Kidney (tissue), 14 donors: ENCODE data around the gene GRID1. TPM values are rescaled to one million over a fixed set of nuclear protein-coding genes. Genes with fewer than 3 reads are reported as not detected.

Source experiments
- DNase-seq, 5 donors: peaks; one replicate each; pipeline ENCODE4 v3.0.0-alpha.2; 2013 to 2020
- FAIRE-seq: peaks from 2 replicates; lab custom pipeline; 2012; peaks lifted over from hg19 to GRCh38; lab: Jason Lieb, UNC
- H3K27ac ChIP-seq, 2 donors: one replicate each; pipeline ENCODE4 v1.7.0; 2013; ENCODE audit warnings: low read depth in 2 of 2, low read length in 2 of 2, inconsistent platforms in 1 of 2
- H3K27me3 ChIP-seq: one replicate; pipeline ENCODE4 v1.7.1; 2013; ENCODE audit warnings: low read length, inconsistent platforms; ENCODE audit not compliant: control insufficient read depth, insufficient read depth
- H3K36me3 ChIP-seq, 3 donors: one replicate each; pipeline versions ENCODE4 v1.7.0 to v1.7.1; 2013; ENCODE audit warnings: low read length in 3 of 3, control low read depth in 1 of 3, inconsistent platforms in 1 of 3; ENCODE audit not compliant: insufficient read depth in 3 of 3, control insufficient read depth in 2 of 3
- H3K4me1 ChIP-seq, 3 donors: one replicate each; pipeline versions ENCODE4 v1.7.0 to v1.7.1; 2013; ENCODE audit warnings: low read length in 3 of 3, inconsistent platforms in 1 of 3, low read depth in 1 of 3; ENCODE audit not compliant: control insufficient read depth in 2 of 3, insufficient read depth in 2 of 3
- H3K4me3 ChIP-seq, 3 donors: one replicate each; pipeline versions ENCODE4 v1.7.0 to v1.8.1; 2013; ENCODE audit warnings: low read length in 3 of 3, control low read depth in 1 of 3, inconsistent platforms in 1 of 3
- H3K9ac ChIP-seq, 3 donors: one replicate each; pipeline versions ENCODE4 v1.7.0 to v1.7.1; 2013; ENCODE audit warnings: low read length in 3 of 3, control low read depth in 1 of 3, inconsistent platforms in 1 of 3
- H3K9me3 ChIP-seq, 3 donors: one replicate each; pipeline versions ENCODE4 v1.7.0 to v1.7.1; 2013; ENCODE audit warnings: low read length in 3 of 3, control low read depth in 1 of 3, inconsistent platforms in 1 of 3; ENCODE audit not compliant: control insufficient read depth in 2 of 3, insufficient read depth in 1 of 3
- intact Hi-C: fragments of 100-400 bp; cut with DNase I; formaldehyde crosslinking; loops from one replicate; pipeline ENCODE4 v1.11.1; 2022
- polyA plus RNA-seq: library from polyadenylated mRNA; stranded (reverse); fragments of 350-450 nt; fragmentation: Illumina TruSeq; extraction: RNeasy Lipid Tissue Mini Kit (QIAGEN cat#74804); gene quantifications from one replicate; pipeline ENCODE4 v1.2.3, GENCODE V29; 2014; ENCODE audit warnings: low read depth, low replicate concordance; ENCODE audit not compliant: insufficient read depth
- total RNA-seq: library from RNA; stranded (reverse); fragmentation: NEBNext Ultra II Directional; extraction: Animal tissue kit (Norgen Biotek cat#: 25700); gene quantifications from one replicate; pipeline ENCODE4 v1.2.1, GENCODE V29; 2021
- TF ChIP-seq, protein P1 (sequence below): IDR thresholded peaks from 3 replicates; pipeline ENCODE4 v1.5.1; 2012; ENCODE audit warnings: mild to moderate bottlenecking, moderate library complexity, borderline replicate concordance; ENCODE audit not compliant: insufficient read depth; ENCODE audit errors: extremely low read depth
- donor health status: control.
- donor health status: control.
- donor health status: control.
- donor health status: control.
- donor health status: control.
- donor health status: DM: yes; HTN: yes; CAD: no.
- donor health status: Normal renal cell carcinoma (clear cell type).

GRID1 gene
- total and polyA plus RNA-seq, 2 donors from 2014 or later, result 0.37 to 1.4 TPM

DNA sequence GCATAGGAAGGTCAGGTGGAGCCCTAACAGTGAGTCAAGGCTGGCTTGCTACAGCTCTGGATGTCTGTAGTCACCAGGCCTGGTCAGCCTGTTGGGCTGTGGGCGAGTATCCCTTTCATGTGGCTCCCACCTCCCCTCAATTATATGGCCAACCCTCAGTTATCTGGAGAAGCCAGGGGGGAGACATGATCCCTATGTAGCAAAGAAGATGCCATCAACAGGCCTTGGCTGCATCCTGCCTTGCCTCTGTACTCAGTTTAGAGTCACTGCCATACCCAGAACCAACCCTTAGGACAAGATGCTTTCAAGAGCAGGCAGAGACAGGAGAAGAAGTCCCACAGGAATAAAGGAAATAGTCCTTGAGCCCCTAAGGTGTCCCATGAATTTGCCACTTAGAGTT is 763.9 kb downstream of the GRID1 start:
- TF ChIP-seq, protein P1, sequence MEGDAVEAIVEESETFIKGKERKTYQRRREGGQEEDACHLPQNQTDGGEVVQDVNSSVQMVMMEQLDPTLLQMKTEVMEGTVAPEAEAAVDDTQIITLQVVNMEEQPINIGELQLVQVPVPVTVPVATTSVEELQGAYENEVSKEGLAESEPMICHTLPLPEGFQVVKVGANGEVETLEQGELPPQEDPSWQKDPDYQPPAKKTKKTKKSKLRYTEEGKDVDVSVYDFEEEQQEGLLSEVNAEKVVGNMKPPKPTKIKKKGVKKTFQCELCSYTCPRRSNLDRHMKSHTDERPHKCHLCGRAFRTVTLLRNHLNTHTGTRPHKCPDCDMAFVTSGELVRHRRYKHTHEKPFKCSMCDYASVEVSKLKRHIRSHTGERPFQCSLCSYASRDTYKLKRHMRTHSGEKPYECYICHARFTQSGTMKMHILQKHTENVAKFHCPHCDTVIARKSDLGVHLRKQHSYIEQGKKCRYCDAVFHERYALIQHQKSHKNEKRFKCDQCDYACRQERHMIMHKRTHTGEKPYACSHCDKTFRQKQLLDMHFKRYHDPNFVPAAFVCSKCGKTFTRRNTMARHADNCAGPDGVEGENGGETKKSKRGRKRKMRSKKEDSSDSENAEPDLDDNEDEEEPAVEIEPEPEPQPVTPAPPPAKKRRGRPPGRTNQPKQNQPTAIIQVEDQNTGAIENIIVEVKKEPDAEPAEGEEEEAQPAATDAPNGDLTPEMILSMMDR, result no peak
- H3K9ac ChIP-seq, result no peak overlapping the region
- H3K4me1 ChIP-seq, result no peaks in the 10 kb centered on the region
- no peaks in the 10 kb centered on the region for H3K36me3 ChIP-seq
- H3K9me3 ChIP-seq, result no peaks in the 10 kb centered on the region
- H3K27me3 ChIP-seq, result no peaks in the 10 kb centered on the region
- DNase-seq, result no peak
- no peak overlapping the region for H3K4me3 ChIP-seq
- intact Hi-C loops, result no loop called here
- no peak overlapping the region for H3K27ac ChIP-seq
- FAIRE-seq, result no peak

DNA sequence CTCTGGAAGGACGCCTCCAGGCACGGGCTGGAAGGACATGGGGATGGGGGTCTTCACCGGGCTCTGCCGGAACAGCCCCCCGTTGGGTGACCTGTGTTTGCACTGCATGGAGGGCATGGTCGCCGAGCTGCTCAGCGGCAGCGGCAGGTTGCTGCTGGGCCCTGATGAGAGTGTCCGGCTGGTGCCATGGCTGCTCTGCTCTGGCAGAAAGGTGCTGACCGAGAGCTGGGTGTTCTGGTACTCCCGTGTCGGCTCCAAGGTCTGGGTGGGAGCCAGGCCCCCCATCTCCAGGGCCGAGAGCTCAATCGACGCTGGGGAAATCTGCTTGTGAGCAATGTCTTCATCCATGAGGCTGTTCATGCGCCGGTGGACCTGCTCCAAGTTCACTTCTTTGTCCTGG is 764.3 kb downstream of the GRID1 start:
- intact Hi-C loops, result no loop called here
- no peaks in the 10 kb centered on the region for H3K9me3 ChIP-seq
- H3K36me3 ChIP-seq, result no peaks in the 10 kb centered on the region
- FAIRE-seq (no peak), DNase-seq (peak in 2 of 5 donors; percentile 5 to 65)
- H3K4me3 ChIP-seq, result no peak overlapping the region
- H3K4me1 ChIP-seq, result no peaks in the 10 kb centered on the region
- H3K27me3 ChIP-seq, result no peaks in the 10 kb centered on the region
- TF ChIP-seq, protein P1, result no peak
- no peak overlapping the region for H3K27ac ChIP-seq
- H3K9ac ChIP-seq, result no peak overlapping the region

DNA sequence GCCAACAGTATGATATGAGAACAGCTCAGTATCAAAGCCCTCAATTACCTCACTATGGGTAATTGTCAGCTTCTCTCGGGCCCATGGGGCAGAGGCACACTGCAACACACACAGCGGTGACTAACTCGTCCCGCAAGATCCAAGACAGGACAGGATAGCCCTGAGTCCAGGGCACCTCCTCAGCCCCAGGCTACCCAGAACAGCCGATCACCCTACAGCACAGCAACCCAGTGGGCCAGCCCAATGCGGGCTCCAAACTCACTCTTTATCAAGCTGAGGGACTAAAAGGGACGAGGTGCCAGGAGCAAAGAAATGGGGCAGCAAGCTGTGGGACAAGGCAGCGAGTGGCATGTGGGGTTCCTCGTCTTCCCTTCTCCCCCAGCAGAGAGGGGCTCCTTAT is 765.1 kb downstream of the GRID1 start:
- Histone ChIP-seq H3K4me3 (no peak overlapping the region), H3K9me3 (no peaks in the 10 kb centered on the region), H3K27ac (no peak overlapping the region), H3K4me1 (no peaks in the 10 kb centered on the region), H3K36me3 (no peaks in the 10 kb centered on the region), H3K27me3 (no peaks in the 10 kb centered on the region), H3K9ac (no peak overlapping the region)
- no peak for FAIRE-seq
- intact Hi-C loops, result no loop called here
- TF ChIP-seq, protein P1, result no peak
- no peak for DNase-seq

DNA sequence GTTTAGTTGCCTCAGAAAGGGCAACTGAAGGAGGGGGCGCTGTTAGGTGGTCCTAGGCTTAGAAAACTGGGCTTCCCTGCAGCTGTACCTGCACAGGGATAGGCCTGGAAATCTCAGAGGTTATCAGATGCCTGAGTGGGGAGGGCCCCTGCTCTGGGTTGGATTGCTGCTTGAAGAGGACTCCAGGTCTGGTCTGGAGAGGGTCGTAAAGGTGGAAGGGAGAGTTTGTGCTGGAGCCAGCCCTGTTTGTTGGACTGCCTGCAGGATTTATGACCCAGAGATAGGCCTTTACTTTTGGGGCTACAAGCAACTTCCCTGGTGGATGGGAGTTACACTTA is 765.9 kb downstream of the GRID1 start:
- DNase-seq (no peak), FAIRE-seq (no peak)
- Histone ChIP-seq H3K27ac (no peak overlapping the region), H3K4me1 (no peaks in the 10 kb centered on the region), H3K4me3 (no peak overlapping the region), H3K9me3 (no peaks in the 10 kb centered on the region), H3K36me3 (no peaks in the 10 kb centered on the region), H3K27me3 (no peaks in the 10 kb centered on the region), H3K9ac (no peak overlapping the region)
- intact Hi-C loops, result no loop called here
- TF ChIP-seq, protein P1, result no peak
